Measurements from ENCODE around the gene PCNX2. TPM values are rescaled to one million over a fixed set of nuclear protein-coding genes. Genes with fewer than 3 reads are reported as not detected.

Gene PCNX2
- total RNA-seq, 2 donors from 2014 or later = 23.9 to 39.1 TPM

DNA sequence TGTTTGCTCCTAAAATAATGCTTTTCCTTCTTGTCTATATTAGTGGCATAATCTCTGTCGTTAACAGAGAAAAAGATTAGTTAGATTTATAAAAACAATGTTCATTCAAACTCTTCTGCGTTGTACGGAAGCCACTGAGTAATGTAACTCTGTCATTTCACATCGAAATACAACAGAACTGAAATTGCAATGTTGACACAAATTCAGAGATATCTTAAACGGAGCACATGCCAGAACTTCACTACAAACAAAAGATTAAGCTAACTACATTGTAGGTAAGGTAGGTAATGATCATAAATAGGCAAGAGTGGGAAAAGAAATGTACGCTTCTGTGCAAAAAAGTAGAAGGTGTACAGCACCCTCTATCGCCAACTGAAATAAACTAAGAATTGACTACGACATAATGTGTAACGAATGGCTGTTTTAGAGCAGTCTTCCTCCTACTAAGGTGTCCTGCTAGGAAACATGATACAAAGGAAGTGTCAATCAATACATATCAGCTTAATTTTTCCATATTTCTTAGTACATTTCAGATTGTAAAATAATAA is 56.6 kb downstream of the PCNX2 start:
- no peaks in the 10 kb centered on the region for H3K9me3 Mint-ChIP-seq
- H3K27me3 Mint-ChIP-seq (ENCODE audit: insufficient read depth) = peaks cover 45% of the 10 kb centered on the region
- H3K4me1 ChIP-seq (ENCODE audit: control insufficient read depth, insufficient read depth, low read length) = peaks cover 12% of the 10 kb centered on the region
- no peak overlapping the region for H3K4me3 Mint-ChIP-seq
- 92 to 97% methylated on average over 4 to 9 of the region's 9 CpGs for WGBS, 2 experiments (ENCODE audit: insufficient coverage in 1 of 2, insufficient read length in 1 of 2)
- no peak overlapping the region for H3K9ac ChIP-seq (ENCODE audit: extremely low read depth, low read length, poor library complexity, severe bottlenecking)
- H3K4me1 Mint-ChIP-seq = peaks cover 45% of the 10 kb centered on the region
- H3K27ac ChIP-seq (ENCODE audit: low read depth, low read length) = no peak overlapping the region
- no peak for DNase-seq
- H3K36me3 ChIP-seq (ENCODE audit: control insufficient read depth, insufficient read depth, low read length) = no peaks in the 10 kb centered on the region
- TF ChIP-seq CTCF (conservative IDR thresholded peaks at IDR 0.05) = no peak
- no peak overlapping the region for H3K4me3 ChIP-seq (ENCODE audit: low read length)
- no peaks in the 10 kb centered on the region for H3K9me3 ChIP-seq (ENCODE audit: control insufficient read depth, low read length)
- peaks cover 53% of the 10 kb centered on the region for H3K27me3 ChIP-seq (ENCODE audit: control insufficient read depth, insufficient read depth, low read length, poor library complexity, severe bottlenecking)
- H3K36me3 Mint-ChIP-seq (ENCODE audit: low read depth) = peaks cover 16% of the 10 kb centered on the region
- H3K27ac Mint-ChIP-seq = no peak overlapping the region

DNA sequence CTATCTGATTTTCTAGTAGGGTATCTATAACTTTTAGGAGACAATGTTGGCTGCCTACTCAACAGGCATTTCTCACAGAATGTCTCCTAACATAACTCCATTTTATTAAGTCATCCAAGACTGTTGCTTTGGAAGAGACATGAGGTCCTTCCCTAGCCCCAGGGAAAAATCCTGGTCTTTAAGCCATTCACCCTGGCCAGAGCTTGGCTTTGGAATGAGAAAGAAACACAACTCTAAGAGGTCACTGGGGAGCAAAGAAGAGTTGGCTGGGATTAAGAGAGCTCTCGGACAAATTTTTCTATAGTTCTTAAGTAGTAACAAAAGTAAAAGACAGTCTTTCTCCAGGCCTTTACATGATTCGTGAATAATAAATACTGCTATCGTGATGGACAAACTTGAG is 57.9 kb downstream of the PCNX2 start:
- Histone ChIP-seq H3K9me3 (ENCODE audit: control insufficient read depth, low read length) (no peaks in the 10 kb centered on the region), H3K4me3 (ENCODE audit: low read length) (no peak overlapping the region), H3K27ac (ENCODE audit: low read depth, low read length) (no peak overlapping the region), H3K9ac (ENCODE audit: extremely low read depth, low read length, poor library complexity, severe bottlenecking) (no peak overlapping the region), H3K27me3 (ENCODE audit: control insufficient read depth, insufficient read depth, low read length, poor library complexity, severe bottlenecking) (peaks cover 40% of the 10 kb centered on the region), H3K4me1 (ENCODE audit: control insufficient read depth, insufficient read depth, low read length) (peaks cover 17% of the 10 kb centered on the region), H3K36me3 (ENCODE audit: control insufficient read depth, insufficient read depth, low read length) (no peaks in the 10 kb centered on the region)
- TF ChIP-seq CTCF (conservative IDR thresholded peaks at IDR 0.05) = no peak
- WGBS, 2 experiments (ENCODE audit: insufficient coverage in 1 of 2, insufficient read length in 1 of 2) = 87 to 100% methylated on average over 2 to 3 of the region's 3 CpGs
- no peak for DNase-seq
- H3K27ac Mint-ChIP-seq = no peak overlapping the region
- H3K4me3 Mint-ChIP-seq = no peak overlapping the region
- H3K36me3 Mint-ChIP-seq (ENCODE audit: low read depth) = peaks cover 16% of the 10 kb centered on the region
- peaks cover 32% of the 10 kb centered on the region for H3K27me3 Mint-ChIP-seq (ENCODE audit: insufficient read depth)
- no peaks in the 10 kb centered on the region for H3K9me3 Mint-ChIP-seq
- peaks cover 50% of the 10 kb centered on the region for H3K4me1 Mint-ChIP-seq

- no peak overlapping the region for H3K9ac ChIP-seq (ENCODE audit: extremely low read depth, low read length, poor library complexity, severe bottlenecking)
These were observed 62.0 kb downstream of the PCNX2 start for GRCh38 chr1:233233508-233234040.

More at GRCh38 chr1:233233508-233234040, 62.0 kb downstream of the PCNX2 start:
- Histone ChIP-seq H3K27ac (ENCODE audit: low read depth, low read length) (no peak overlapping the region), H3K36me3 (ENCODE audit: control insufficient read depth, insufficient read depth, low read length) (no peaks in the 10 kb centered on the region), H3K9me3 (ENCODE audit: control insufficient read depth, low read length) (no peaks in the 10 kb centered on the region), H3K27me3 (ENCODE audit: control insufficient read depth, insufficient read depth, low read length, poor library complexity, severe bottlenecking) (peaks cover 12% of the 10 kb centered on the region), H3K4me1 (ENCODE audit: control insufficient read depth, insufficient read depth, low read length) (peaks cover 34% of the 10 kb centered on the region), H3K4me3 (ENCODE audit: low read length) (peak overlapping the region; percentile 46)
- DNase-seq = peak; percentile 74
- Mint-ChIP-seq H3K9me3 (no peaks in the 10 kb centered on the region), H3K4me3 (no peak overlapping the region), H3K27ac (peak overlapping the region; percentile 89), H3K4me1 (peaks cover 65% of the 10 kb centered on the region), H3K36me3 (ENCODE audit: low read depth) (peaks cover 15% of the 10 kb centered on the region), H3K27me3 (ENCODE audit: insufficient read depth) (peaks cover 13% of the 10 kb centered on the region)
- 34% methylated on average over 5 of the region's 5 CpGs; no CpG with 5 or more reads in 1 of the 2 experiments for WGBS, 2 experiments (ENCODE audit: insufficient coverage in 1 of 2, insufficient read length in 1 of 2)
- no peak for TF ChIP-seq CTCF (conservative IDR thresholded peaks at IDR 0.05)

All from endodermal cell (in vitro differentiated cells).